ENCODE measurements around the gene ACADL.
A peak's percentile ranks its signal among the peaks of the same experiment; 100 is the strongest.

Gene ACADL

DNA sequence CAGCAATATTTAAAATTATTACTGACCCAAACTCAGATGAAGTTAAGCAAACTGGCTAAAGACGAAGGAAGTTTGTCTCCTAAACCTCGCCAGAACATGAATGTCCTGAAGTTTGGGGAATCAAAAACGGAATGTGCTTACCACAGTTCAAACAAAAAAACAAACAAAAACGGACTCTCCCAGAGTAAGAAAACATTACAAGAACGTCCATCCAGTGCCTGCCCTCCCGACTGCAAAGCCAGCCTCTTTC lies 55.1 kb downstream of the ACADL start:
- DNase-seq (ENCODE audit: low read depth): no peak

DNA sequence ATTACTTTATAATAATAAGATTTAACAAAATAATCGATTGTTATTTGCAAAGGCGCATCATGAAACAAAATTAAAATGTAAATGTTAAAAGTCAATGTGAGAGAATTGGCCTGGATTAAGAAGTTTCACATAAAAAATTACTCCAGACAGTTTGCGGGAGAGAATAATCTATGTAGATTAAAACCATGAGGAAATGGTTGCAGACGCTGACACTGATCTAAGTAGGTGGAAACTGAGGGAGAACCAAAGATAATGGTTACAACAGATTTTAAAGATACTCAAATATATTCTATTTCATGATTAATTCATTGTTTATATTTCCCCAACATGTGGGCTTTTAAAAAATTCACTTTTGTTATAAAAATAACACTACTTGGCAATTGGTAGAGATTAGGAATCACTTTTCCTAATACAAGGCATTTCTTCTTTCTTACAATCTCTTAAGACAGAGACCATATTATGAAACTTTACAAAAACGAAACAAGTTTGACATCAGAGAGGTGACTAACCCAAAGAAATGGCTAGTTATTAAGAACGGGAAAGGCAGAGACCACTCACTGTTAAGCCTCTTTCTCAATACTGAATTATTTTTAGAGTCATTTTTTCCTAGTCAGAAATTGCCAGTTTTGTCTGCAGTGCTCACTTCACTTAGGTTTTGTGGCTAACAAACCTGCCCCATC lies 55.6 kb downstream of the ACADL start:
- peak; percentile 70 for DNase-seq (ENCODE audit: low read depth)

DNA sequence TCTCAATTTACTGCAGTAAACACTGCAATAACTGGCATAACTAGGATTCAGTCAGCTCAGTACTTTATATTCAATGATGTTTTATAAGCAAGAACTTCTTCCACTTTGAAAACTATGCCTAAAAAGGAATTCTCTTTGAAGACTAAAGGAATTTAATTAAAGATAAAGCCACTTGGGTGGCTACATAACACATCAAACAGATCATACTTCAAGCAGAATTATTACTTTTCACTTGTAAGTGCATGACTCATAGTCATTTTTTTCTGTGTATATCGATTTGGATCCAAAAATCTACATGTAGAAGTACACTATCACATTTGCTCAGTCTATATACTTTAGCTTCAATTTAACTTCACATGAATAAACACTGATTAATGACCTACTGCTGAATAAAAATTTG lies 58.0 kb downstream of the ACADL start:
- DNase-seq (ENCODE audit: low read depth): no peak

DNA sequence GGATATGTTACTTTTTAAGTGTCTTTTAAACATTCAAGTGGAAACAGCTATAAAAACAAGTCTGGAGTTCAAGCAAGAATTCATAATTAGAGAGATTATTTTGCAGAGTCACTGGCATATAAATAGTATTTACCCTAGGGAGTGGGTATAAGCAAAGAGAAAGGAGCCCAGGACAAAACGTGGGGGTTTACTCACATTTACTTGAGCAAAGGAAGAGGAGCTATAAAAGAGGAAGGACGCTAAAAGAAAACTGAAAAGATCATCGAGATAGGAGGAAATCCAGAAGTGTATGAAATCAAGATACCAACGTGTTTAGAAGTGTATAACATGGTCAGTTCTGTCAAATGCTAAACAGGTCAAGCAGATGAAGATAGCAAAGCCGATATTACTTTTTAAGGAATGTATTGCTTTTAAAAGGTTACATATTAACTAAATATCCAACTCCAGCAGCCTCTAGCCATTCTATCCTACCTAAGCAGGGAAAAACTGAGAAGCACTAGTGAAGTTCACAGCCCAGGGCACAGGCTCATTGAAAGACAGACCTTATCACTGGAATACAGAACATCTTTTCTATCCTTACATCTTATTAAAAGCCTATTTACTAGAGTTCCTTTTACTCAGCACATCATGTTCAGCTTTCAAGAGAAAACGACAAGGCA lies 62.7 kb downstream of the ACADL start:
- no peak for DNase-seq (ENCODE audit: low read depth)

DNA sequence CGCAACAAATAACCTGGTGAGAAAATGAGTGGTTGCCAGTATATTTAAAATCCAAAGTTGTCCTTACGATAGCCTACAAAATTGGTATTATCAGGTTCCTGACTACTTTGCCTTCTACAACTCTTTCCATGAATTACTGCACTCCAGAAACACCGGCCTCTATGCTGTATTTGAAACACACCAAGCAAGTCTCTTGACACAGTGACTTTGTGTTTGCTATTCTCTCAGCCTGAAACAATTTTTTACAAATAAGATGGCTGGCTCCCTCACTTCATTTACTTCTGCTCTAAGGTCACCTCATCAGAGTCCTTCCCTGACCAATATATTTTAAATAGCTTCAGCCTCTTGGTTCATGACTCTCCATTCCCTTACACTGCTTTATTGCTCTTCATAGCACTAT lies 66.2 kb downstream of the ACADL start:
- DNase-seq (ENCODE audit: low read depth): no peak

DNA sequence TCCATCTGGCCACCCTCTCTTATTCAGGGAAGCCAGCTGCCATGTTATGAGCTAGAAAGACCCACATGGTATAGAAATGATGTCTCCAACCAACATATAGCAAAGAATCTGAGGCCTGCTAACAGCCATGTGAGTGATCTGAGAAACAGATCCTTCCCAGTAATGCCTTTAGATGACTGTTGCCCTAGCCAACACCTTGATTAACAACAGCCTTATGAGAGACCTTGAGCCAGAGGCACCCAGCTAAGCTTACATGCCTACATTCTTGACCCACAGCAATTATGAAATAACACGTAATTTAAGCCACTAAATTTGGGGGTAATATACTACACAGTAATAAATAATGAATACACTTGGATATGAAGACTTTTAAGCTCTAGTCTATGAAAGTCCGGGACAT lies 67.0 kb downstream of the ACADL start:
- DNase-seq (ENCODE audit: low read depth): no peak

DNA sequence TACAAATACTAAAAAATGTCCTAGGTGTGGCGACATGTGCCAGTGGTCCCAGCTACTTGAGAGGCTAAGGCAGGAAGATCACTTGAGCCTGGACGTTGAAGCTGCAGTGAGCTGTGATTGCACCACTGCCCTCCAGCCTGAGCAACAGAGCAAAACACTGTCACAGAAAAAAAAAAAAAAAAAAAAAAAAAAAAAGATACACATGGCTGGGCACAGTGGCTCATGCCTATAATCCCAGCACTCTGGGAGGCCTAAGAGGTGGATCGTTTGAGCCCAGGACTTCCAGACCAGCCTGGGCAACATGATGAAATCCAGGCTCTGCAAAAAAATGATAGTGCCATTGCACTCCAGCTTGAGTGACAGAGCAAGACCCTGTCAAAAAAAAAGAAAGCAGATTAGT lies 67.7 kb downstream of the ACADL start:
- no peak for DNase-seq (ENCODE audit: low read depth)

DNA sequence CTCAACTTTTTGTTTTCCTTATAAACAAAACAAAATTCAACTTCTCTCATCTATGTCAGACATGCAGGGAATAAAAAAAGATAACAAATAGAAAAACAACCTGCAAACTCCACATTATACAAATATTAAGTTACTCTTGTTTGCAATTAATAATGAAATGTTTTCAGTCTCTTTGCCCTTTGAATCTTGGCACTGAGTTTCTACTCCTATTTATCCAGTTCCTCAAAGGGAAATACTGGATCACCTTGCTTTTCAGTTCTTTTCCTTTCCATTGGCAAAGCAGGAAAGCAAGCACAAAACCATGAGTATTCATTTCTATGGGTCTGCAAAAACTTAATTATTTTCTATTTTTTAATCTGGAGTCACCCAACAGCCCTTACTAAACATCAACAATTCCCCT lies 77.6 kb downstream of the ACADL start:
- DNase-seq (ENCODE audit: low read depth): no peak

All from stromal cell of bone marrow (primary cell).